ENCODE data around the gene ECSCR.
A peak's percentile ranks its signal among the peaks of the same experiment; 100 is the strongest.

Gene ECSCR

DNA sequence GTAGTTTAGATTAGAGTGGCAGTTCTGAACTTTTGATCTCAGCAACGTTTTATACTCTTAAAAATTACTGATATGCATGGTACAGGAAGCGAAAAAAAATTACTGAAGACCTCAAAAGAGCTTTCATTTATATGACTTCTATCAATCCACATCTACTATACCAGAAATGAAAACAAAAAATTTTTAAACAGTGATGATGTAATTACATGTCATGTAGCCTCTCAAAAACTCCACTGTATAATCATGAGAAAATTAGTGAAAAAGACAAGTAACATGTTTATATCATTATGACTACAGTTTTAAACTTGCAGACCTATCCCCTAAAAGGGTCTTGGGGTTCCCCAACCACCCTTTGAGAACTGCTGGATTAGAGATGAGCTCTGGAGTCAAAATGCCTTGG, 32.5 kb downstream of the ECSCR start:
- H3K9me3 ChIP-seq (ENCODE audit: control insufficient read depth in 5 of 5, low read length in 5 of 5) = no peaks in the 10 kb centered on the region
- H3K4me3 ChIP-seq (ENCODE audit: low read depth in 1 of 5, low read length in 5 of 5) = no peak overlapping the region
- H3K27me3 ChIP-seq (ENCODE audit: control insufficient read depth in 5 of 5, insufficient read depth in 4 of 5, low read length in 5 of 5) = no peaks in the 10 kb centered on the region
- H3K9ac ChIP-seq (ENCODE audit: low read length in 5 of 5) = no peak overlapping the region
- H3K27ac ChIP-seq (ENCODE audit: low read depth, low read length) = no peak overlapping the region
- no peaks in the 10 kb centered on the region for H3K4me1 ChIP-seq (ENCODE audit: control insufficient read depth in 5 of 5, insufficient read depth in 5 of 5, low read length in 5 of 5)
- peaks cover 5 to 26% (median 19%) of the 10 kb centered on the region in 5 donors for H3K36me3 ChIP-seq (ENCODE audit: control insufficient read depth in 5 of 5, insufficient read depth in 5 of 5, low read length in 5 of 5)

DNA sequence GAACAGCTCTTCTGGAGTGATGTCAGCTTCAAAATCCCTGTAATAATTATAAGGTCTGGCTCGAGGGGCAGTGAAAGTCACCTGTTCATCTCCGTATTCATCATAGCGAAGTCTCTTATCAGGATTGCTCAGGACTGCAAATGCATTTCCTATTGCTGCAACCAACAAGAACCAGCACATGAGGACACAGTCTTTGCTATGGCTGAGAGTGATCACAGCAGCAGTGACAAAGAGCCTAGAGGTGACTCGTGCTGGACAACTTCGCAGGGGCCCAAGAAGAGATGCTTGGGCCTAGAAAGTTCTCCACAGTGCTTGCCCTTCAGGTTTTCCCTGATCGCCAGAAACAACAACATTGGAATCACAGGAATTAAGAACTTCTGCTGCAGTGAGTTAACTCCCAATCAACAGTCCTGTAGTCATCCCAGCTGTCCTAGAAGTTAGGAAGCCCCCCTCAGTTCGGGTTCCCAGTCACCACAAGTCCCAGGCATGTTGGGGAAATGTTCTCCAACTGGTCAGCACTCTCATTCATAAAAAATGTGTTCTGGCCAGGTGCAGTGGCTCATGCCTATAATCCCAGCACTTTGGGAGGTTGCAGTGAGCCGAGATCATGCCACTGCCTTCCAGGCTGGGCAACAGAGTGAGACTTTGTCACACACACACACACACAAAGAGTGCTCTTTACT, 36.2 kb downstream of the ECSCR start:
- Histone ChIP-seq H3K4me1 (ENCODE audit: control insufficient read depth in 5 of 5, insufficient read depth in 5 of 5, low read length in 5 of 5) (no peaks in the 10 kb centered on the region), H3K9me3 (ENCODE audit: control insufficient read depth in 5 of 5, low read length in 5 of 5) (no peaks in the 10 kb centered on the region), H3K9ac (ENCODE audit: low read length in 5 of 5) (no peak overlapping the region), H3K4me3 (ENCODE audit: low read depth in 1 of 5, low read length in 5 of 5) (no peak overlapping the region), H3K36me3 (ENCODE audit: control insufficient read depth in 5 of 5, insufficient read depth in 5 of 5, low read length in 5 of 5) (peaks cover 5 to 33% (median 19%) of the 10 kb centered on the region in 5 donors), H3K27ac (ENCODE audit: low read depth, low read length) (no peak overlapping the region), H3K27me3 (ENCODE audit: control insufficient read depth in 5 of 5, insufficient read depth in 4 of 5, low read length in 5 of 5) (no peaks in the 10 kb centered on the region)

DNA sequence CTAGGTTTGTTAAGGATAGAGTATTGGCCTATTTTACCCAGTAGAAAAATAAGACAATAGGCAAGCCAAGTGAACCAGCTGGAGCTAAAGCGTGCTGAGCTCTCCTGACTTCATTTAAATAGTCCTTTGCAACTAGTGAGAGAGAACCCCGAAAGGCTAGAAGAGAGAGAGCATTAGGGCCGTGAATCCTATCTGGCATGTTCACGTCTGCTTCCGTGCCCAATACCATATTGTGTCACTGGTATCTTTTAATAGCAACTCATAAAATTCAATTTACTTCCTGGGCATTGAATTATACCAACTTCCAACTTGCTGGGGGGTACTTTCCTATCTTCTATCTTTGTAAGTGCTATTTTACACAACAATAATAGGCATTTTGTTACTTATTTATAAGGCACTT, 37.0 kb downstream of the ECSCR start:
- H3K36me3 ChIP-seq (ENCODE audit: control insufficient read depth in 5 of 5, insufficient read depth in 5 of 5, low read length in 5 of 5) = peaks cover 5 to 33% (median 20%) of the 10 kb centered on the region in 5 donors
- H3K4me1 ChIP-seq (ENCODE audit: control insufficient read depth in 5 of 5, insufficient read depth in 5 of 5, low read length in 5 of 5) = no peaks in the 10 kb centered on the region
- no peaks in the 10 kb centered on the region for H3K9me3 ChIP-seq (ENCODE audit: control insufficient read depth in 5 of 5, low read length in 5 of 5)
- no peak overlapping the region for H3K4me3 ChIP-seq (ENCODE audit: low read depth in 1 of 5, low read length in 5 of 5)
- H3K27me3 ChIP-seq (ENCODE audit: control insufficient read depth in 5 of 5, insufficient read depth in 4 of 5, low read length in 5 of 5) = no peaks in the 10 kb centered on the region
- H3K9ac ChIP-seq (ENCODE audit: low read length in 5 of 5) = no peak overlapping the region
- no peak overlapping the region for H3K27ac ChIP-seq (ENCODE audit: low read depth, low read length)

DNA sequence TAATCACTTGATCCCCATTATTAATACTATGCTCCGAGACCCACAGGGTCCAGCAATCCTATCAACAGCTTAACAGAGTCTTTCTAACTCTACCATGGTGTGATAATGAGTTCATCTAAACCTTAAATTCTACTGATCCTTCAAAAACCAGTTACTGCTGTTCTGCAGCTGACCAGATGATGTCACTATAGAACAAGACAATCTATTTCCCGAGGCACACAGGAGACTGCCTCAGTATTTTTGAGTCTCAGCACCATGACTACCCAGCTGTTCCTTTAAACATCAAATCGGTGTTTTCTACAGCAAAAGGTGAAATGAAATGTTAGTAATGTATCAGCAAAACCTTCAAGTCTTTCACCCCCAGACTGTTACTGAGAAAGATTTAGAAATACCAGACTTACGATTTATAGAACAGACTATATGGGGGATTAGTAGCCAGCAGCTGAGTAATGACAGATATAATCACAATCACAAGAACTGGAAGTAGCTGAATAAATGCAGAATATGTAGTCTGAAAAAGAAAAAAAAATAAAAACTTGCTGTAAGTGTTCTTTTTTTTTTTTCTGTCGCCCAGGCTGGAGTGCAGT, 40.1 kb downstream of the ECSCR start:
- Histone ChIP-seq H3K4me3 (ENCODE audit: low read depth in 1 of 5, low read length in 5 of 5) (no peak overlapping the region), H3K4me1 (ENCODE audit: control insufficient read depth in 5 of 5, insufficient read depth in 5 of 5, low read length in 5 of 5) (peaks cover 0 to 26% (median 3%) of the 10 kb centered on the region in 5 donors), H3K27ac (ENCODE audit: low read depth, low read length) (no peak overlapping the region), H3K36me3 (ENCODE audit: control insufficient read depth in 5 of 5, insufficient read depth in 5 of 5, low read length in 5 of 5) (peaks cover 5 to 33% (median 19%) of the 10 kb centered on the region in 5 donors), H3K27me3 (ENCODE audit: control insufficient read depth in 5 of 5, insufficient read depth in 4 of 5, low read length in 5 of 5) (no peaks in the 10 kb centered on the region), H3K9me3 (ENCODE audit: control insufficient read depth in 5 of 5, low read length in 5 of 5) (no peaks in the 10 kb centered on the region), H3K9ac (ENCODE audit: low read length in 5 of 5) (no peak overlapping the region)

DNA sequence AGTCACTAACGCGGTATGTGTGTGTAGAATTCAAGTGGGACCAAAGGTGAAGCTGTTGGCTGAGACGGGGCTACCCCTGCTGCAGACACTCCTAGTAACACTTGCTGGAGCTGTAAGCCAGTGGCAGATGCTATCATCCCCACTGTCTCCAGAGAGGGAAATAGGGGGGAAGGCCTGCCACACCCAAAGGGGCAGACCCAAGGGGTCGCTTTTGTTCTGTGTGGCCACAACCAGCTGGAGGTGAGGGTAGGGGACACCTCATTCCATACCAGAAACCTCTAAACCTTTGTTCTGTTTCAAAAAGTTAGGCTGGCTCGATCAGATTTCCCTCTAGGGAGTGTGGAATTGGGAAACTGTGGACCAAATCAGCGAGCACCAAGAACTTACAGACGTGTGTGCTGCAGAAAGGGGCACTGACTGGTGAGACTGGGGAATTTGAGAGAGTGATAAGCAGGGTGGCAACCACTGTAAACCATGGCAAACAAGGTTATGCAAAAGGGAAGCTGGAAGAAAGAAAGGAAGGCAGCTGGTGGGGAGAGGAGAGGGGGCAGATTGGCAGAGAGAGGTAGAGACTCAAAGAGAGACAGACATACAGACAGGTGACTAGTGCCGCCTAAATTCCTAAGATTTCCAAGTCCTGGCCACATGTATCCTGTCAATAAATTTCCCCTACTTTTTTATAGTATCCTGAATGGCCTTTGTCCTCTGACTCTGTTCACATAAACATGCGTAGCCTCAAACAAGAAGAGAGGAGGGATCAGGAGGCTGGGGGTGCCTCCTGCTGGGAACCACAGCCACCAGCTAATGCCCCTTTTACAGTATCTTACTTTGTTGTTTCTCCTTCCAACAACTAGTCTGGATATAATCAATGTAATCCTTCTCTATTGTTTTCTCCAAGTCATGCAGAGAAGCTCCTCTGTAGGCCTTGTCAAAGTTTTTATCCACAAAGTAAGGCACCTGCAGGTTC, 43.0 kb downstream of the ECSCR start:
- Histone ChIP-seq H3K4me1 (ENCODE audit: control insufficient read depth in 5 of 5, insufficient read depth in 5 of 5, low read length in 5 of 5) (peaks cover 0 to 52% (median 9%) of the 10 kb centered on the region in 5 donors), H3K27me3 (ENCODE audit: control insufficient read depth in 5 of 5, insufficient read depth in 4 of 5, low read length in 5 of 5) (no peaks in the 10 kb centered on the region), H3K36me3 (ENCODE audit: control insufficient read depth in 5 of 5, insufficient read depth in 5 of 5, low read length in 5 of 5) (peaks cover 0 to 17% (median 7%) of the 10 kb centered on the region in 5 donors), H3K27ac (ENCODE audit: low read depth, low read length) (peak overlapping the region; percentile 56), H3K9me3 (ENCODE audit: control insufficient read depth in 5 of 5, low read length in 5 of 5) (no peaks in the 10 kb centered on the region), H3K9ac (ENCODE audit: low read length in 5 of 5) (peak overlapping the region in 2 of 5 donors; percentile 12 to 45), H3K4me3 (ENCODE audit: low read depth in 1 of 5, low read length in 5 of 5) (no peak overlapping the region)

DNA sequence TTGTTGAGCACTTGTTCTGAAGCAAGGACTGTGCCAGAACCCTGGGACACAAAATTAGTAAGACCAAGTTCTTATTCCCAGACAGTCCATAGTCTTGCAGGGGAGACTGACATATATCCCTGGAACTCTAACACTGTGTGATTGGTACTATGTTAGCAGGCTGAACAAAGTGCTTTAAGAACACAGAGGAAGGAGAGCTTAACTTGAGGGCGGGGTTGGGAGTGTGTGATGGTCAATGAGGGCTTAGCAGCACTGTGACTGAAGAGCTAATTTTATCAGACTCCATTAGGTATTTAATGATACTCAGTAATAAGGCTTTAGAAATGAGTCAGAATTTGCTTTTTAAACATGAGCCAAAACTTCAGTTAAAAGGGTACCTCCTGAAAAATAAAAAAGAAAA, 43.8 kb downstream of the ECSCR start:
- Histone ChIP-seq H3K27me3 (ENCODE audit: control insufficient read depth in 5 of 5, insufficient read depth in 4 of 5, low read length in 5 of 5) (no peaks in the 10 kb centered on the region), H3K9ac (ENCODE audit: low read length in 5 of 5) (peak overlapping the region in 2 of 5 donors; percentile 15 to 26), H3K9me3 (ENCODE audit: control insufficient read depth in 5 of 5, low read length in 5 of 5) (no peaks in the 10 kb centered on the region), H3K36me3 (ENCODE audit: control insufficient read depth in 5 of 5, insufficient read depth in 5 of 5, low read length in 5 of 5) (peaks cover 0 to 12% (median 4%) of the 10 kb centered on the region in 5 donors), H3K27ac (ENCODE audit: low read depth, low read length) (peak overlapping the region; percentile 56), H3K4me3 (ENCODE audit: low read depth in 1 of 5, low read length in 5 of 5) (no peak overlapping the region), H3K4me1 (ENCODE audit: control insufficient read depth in 5 of 5, insufficient read depth in 5 of 5, low read length in 5 of 5) (peaks cover 0 to 60% (median 9%) of the 10 kb centered on the region in 5 donors)

DNA sequence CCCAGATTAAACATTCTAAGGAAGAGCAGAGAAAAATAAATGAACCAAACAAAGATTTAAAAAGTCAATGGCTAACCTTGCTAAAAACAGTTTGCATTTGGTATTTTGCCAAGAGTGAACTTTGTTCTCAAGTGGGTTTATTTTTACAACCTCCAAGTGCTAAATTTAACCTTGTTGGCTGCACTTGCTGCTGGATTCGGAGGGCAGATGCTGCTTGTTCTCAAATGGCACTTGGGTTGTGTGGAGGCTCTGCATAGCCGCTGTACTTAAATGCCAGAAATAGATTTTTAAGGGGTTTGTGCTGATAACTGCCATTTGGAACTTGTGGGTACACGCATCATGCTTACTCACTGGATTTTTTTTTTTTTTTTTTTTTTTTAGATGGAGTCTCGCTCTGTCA, 45.3 kb downstream of the ECSCR start:
- H3K9me3 ChIP-seq (ENCODE audit: control insufficient read depth in 5 of 5, low read length in 5 of 5) = no peaks in the 10 kb centered on the region
- no peak overlapping the region for H3K9ac ChIP-seq (ENCODE audit: low read length in 5 of 5)
- H3K4me3 ChIP-seq (ENCODE audit: low read depth in 1 of 5, low read length in 5 of 5) = no peak overlapping the region
- no peak overlapping the region for H3K27ac ChIP-seq (ENCODE audit: low read depth, low read length)
- H3K27me3 ChIP-seq (ENCODE audit: control insufficient read depth in 5 of 5, insufficient read depth in 4 of 5, low read length in 5 of 5) = no peaks in the 10 kb centered on the region
- H3K36me3 ChIP-seq (ENCODE audit: control insufficient read depth in 5 of 5, insufficient read depth in 5 of 5, low read length in 5 of 5) = peaks cover 0 to 16% (median 9%) of the 10 kb centered on the region in 5 donors
- H3K4me1 ChIP-seq (ENCODE audit: control insufficient read depth in 5 of 5, insufficient read depth in 5 of 5, low read length in 5 of 5) = peaks cover 0 to 60% (median 9%) of the 10 kb centered on the region in 5 donors

DNA sequence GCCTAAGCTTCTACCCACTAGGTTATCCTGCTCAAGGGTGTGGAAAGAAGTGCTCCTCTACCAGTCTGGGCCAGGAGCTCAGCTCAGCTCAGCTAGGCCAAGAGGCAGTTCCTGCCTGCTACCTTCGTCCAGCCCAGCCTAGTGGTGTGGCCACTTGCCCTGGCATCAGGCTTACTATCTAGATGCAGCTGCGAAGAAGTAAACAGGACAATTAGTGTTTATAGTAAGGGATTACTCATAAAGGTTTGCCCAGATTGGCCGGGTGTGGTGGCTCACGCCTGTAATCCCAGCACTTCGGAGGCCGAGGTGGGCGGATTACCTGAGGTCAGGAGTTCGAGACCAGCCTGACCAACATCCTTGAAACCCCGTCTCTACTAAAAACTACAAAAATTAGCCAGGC, 45.9 kb downstream of the ECSCR start:
- Histone ChIP-seq H3K27ac (ENCODE audit: low read depth, low read length) (no peak overlapping the region), H3K9ac (ENCODE audit: low read length in 5 of 5) (no peak overlapping the region), H3K27me3 (ENCODE audit: control insufficient read depth in 5 of 5, insufficient read depth in 4 of 5, low read length in 5 of 5) (no peaks in the 10 kb centered on the region), H3K4me1 (ENCODE audit: control insufficient read depth in 5 of 5, insufficient read depth in 5 of 5, low read length in 5 of 5) (peaks cover 0 to 60% (median 9%) of the 10 kb centered on the region in 5 donors), H3K4me3 (ENCODE audit: low read depth in 1 of 5, low read length in 5 of 5) (no peak overlapping the region), H3K9me3 (ENCODE audit: control insufficient read depth in 5 of 5, low read length in 5 of 5) (no peaks in the 10 kb centered on the region), H3K36me3 (ENCODE audit: control insufficient read depth in 5 of 5, insufficient read depth in 5 of 5, low read length in 5 of 5) (peaks cover 0 to 16% (median 9%) of the 10 kb centered on the region in 5 donors)

DNA sequence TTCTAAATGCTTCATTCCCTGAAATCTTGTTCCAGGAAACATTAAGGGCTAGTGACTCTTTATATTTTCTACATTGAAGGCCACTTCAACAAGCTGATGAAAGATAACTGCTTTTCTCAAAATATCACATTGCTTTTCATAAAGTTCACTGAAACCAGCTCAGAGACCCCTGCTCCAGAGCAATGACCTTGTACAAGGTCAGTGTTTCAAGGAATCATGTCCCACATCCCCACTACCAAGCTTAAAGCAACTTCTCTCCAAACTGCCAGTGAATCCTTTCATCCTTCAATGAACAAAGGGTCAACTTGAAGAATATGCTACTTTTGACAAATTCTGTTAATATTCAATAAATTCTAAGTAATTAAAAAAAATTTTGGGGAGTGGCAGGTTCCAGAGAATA, 46.7 kb downstream of the ECSCR start:
- H3K27me3 ChIP-seq (ENCODE audit: control insufficient read depth in 5 of 5, insufficient read depth in 4 of 5, low read length in 5 of 5) = no peaks in the 10 kb centered on the region
- no peak overlapping the region for H3K9ac ChIP-seq (ENCODE audit: low read length in 5 of 5)
- H3K4me3 ChIP-seq (ENCODE audit: low read depth in 1 of 5, low read length in 5 of 5) = no peak overlapping the region
- H3K36me3 ChIP-seq (ENCODE audit: control insufficient read depth in 5 of 5, insufficient read depth in 5 of 5, low read length in 5 of 5) = peaks cover 0 to 16% (median 9%) of the 10 kb centered on the region in 5 donors
- peak overlapping the region; percentile 58 for H3K27ac ChIP-seq (ENCODE audit: low read depth, low read length)
- peaks cover 0 to 65% (median 9%) of the 10 kb centered on the region in 5 donors for H3K4me1 ChIP-seq (ENCODE audit: control insufficient read depth in 5 of 5, insufficient read depth in 5 of 5, low read length in 5 of 5)
- no peaks in the 10 kb centered on the region for H3K9me3 ChIP-seq (ENCODE audit: control insufficient read depth in 5 of 5, low read length in 5 of 5)

Data from subcutaneous abdominal adipose tissue (tissue), 5 donors.